Ectodermal cell (in vitro differentiated cells): ENCODE measurements around the gene PHOSPHO1.
A peak's percentile ranks its signal among the peaks of the same experiment; 100 is the strongest.

Experiments used
- H3K27ac ChIP-seq: 2 replicates; pipeline ENCODE4 v1.7.0; 2013; ENCODE audit warnings: mild to moderate bottlenecking, low read depth, low read length; ENCODE audit not compliant: insufficient read depth, poor library complexity, severe bottlenecking
- H3K27me3 ChIP-seq: 2 replicates; pipeline ENCODE4 v1.7.0; 2013; ENCODE audit warnings: mild to moderate bottlenecking, low read length; ENCODE audit not compliant: insufficient read depth, control insufficient read depth, poor library complexity, severe bottlenecking
- H3K36me3 ChIP-seq: one replicate; pipeline ENCODE4 v1.7.0; 2013; ENCODE audit warnings: low read length; ENCODE audit not compliant: control insufficient read depth, insufficient read depth
- H3K4me1 ChIP-seq: one replicate; pipeline ENCODE4 v1.7.0; 2013; ENCODE audit warnings: low read length; ENCODE audit not compliant: control insufficient read depth, insufficient read depth
- H3K4me3 ChIP-seq: 2 replicates; pipeline ENCODE4 v1.7.0; 2013; ENCODE audit warnings: low read depth, low read length, control low read depth; ENCODE audit not compliant: insufficient read depth
- H3K9me3 ChIP-seq: 2 replicates; pipeline ENCODE4 v1.7.0; 2013; ENCODE audit warnings: mild to moderate bottlenecking, low read length, moderate library complexity; ENCODE audit not compliant: control insufficient read depth
- WGBS, 2 experiments: methylation state at CpG; one replicate each; pipeline ENCODE4 v1.1.7; 2013; ENCODE audit warnings: missing lambda C conversion rate in 2 of 2; 5-methylcytosine and 5-hydroxymethylcytosine counted together

Gene PHOSPHO1

DNA sequence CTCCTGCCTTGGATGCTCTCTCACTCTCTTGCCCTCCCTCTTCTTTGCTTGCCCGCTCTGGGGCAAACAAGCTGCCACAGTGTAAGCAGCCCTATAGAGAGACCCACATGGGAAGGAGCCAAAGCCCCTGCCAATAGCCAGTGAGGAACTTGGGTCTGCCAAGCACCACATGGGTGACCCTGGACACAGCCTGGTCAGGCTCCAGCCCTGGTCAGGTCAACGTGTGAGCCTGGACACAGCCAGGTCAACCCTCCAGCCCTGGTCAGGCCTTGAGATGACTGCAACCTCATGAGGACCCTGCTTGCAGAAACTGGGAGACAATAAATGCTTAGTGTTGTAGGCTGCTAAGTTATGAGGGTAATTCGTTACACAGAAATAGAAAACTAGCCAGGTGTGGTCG lies 14.3 kb upstream of the PHOSPHO1 start:
- no peaks in the 10 kb centered on the region for H3K36me3 ChIP-seq
- WGBS, 2 experiments = 89 to 96% methylated on average over 4 of the region's 4 CpGs
- no peaks in the 10 kb centered on the region for H3K9me3 ChIP-seq
- no peaks in the 10 kb centered on the region for H3K4me1 ChIP-seq
- no peak overlapping the region for H3K27ac ChIP-seq
- no peak overlapping the region for H3K4me3 ChIP-seq
- H3K27me3 ChIP-seq = no peaks in the 10 kb centered on the region

DNA sequence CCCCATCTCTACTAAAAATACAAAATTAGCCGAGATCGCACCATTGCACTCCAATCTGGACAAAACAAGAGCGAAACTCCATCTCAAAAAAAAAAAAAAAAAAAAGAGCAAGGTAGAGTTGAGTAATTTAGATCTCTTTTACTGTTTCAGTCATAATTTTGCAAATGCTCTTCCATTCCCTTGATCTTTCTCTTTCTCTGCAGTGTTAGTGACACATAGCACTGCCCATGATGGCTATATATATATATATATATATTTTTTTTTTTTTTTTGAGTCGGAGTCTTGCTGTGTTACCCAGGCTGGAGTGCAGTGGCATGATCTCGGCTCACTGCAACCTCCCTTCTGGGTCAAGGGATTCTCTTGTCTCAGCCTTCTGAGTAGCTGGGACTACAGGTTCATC lies 12.2 kb upstream of the PHOSPHO1 start:
- 90 to 98% methylated on average over 3 to 5 of the region's 5 CpGs for WGBS, 2 experiments
- H3K4me1 ChIP-seq = no peaks in the 10 kb centered on the region
- no peak overlapping the region for H3K27ac ChIP-seq
- no peaks in the 10 kb centered on the region for H3K36me3 ChIP-seq
- no peak overlapping the region for H3K4me3 ChIP-seq
- H3K27me3 ChIP-seq = no peaks in the 10 kb centered on the region
- H3K9me3 ChIP-seq = no peaks in the 10 kb centered on the region

DNA sequence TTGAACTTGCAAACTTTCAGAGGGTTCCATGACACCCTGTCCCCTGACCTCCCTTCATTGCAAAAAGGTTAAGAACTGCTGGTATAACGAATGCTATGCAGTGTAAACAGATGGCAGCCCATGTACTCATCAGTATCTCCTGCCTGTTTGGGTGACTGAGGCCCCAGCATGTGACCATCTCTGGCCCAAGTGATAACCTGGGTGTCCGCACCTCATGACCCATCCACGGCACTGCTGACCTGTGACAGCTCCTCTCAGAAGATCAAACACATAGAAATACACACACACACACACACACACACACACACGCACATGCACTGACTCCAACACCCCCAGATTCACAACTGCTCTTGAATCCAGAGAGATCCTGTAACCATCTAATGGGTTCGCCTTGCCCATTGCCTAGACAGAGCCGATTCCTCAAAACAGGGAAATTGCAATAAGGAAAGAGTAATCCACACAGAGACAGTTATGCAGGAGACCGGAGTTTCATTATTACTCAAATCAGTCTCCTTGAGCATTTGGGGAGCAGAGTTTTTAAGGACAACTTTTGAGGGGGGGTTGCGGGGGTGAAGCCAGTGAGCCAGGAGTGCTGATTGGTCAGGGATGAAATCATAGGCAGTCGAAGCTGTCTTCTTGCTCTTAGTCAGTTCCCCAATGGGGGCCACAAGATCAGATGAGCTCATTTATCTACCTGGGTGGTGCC lies 11.3 kb upstream of the PHOSPHO1 start:
- WGBS, 2 experiments = 90 to 91% methylated on average over 9 of the region's 9 CpGs
- Histone ChIP-seq H3K27me3 (no peaks in the 10 kb centered on the region), H3K4me3 (no peak overlapping the region), H3K27ac (no peak overlapping the region), H3K4me1 (no peaks in the 10 kb centered on the region), H3K9me3 (no peaks in the 10 kb centered on the region), H3K36me3 (no peaks in the 10 kb centered on the region)

DNA sequence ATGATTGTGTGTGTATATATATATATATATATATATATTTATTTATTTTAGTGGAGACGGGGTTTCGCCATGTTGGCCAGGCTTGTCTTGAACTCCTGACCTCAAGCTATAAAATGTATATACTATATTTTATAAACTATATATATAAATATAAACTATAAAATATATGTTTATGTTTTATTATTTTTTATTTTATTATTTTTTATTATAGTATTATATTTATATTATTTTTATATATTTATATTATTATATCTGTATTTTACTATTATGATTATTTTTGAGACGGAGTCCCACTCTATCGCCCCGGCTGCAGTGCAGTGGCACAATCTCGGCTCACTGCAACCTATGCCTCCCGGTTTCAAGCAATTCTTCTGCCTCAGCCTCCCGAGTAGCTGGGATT lies 10.5 kb upstream of the PHOSPHO1 start:
- 96% methylated on average over 6 of the region's 8 CpGs for WGBS, 2 experiments
- no peaks in the 10 kb centered on the region for H3K4me1 ChIP-seq
- no peaks in the 10 kb centered on the region for H3K27me3 ChIP-seq
- H3K4me3 ChIP-seq = no peak overlapping the region
- H3K36me3 ChIP-seq = no peaks in the 10 kb centered on the region
- no peaks in the 10 kb centered on the region for H3K9me3 ChIP-seq
- H3K27ac ChIP-seq = no peak overlapping the region

DNA sequence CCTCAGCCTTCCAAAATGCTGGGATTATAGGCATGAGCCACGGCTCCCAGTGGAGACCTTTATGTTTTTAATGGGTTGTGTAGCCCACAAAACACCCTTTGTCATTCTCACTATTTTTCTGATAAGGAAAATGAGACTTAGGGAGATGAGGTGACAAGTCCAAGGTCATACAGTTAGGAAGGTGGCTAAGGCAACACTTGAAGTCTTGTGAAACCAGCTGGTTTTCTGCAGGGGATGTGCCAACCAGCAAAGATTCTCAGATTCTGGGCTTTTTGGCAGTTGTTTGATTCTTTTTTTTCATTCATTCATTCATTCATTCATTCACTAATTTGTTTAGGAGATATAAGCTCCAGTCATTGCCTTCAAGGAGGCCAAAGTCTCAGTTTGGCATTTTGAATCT lies 10.0 kb upstream of the PHOSPHO1 start:
- Histone ChIP-seq H3K36me3 (no peaks in the 10 kb centered on the region), H3K27me3 (no peaks in the 10 kb centered on the region), H3K4me3 (no peak overlapping the region), H3K4me1 (no peaks in the 10 kb centered on the region), H3K9me3 (no peaks in the 10 kb centered on the region), H3K27ac (no peak overlapping the region)
- 86 to 90% methylated on average over 1 of the region's 1 CpG for WGBS, 2 experiments

DNA sequence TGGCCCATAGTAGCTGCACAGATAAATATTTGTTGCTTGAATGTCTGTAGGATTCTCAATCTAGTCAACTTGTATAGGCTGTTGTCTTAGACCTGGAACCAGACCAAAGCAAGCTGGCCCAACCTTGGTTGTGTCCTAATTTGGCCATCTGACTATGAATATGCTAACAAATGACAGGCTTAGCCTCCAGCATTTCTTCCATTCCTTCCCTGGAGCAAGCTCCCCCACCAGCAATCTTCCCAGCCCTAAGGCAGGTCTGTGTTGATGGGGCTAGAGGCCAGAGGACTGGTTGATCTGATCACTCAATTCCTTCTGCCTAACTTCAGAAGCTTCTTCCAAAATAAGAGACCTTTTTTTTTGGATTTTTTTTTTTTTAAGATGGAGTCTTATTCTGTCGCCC lies 9.4 kb upstream of the PHOSPHO1 start:
- WGBS, 2 experiments = 92 to 100% methylated on average over 1 of the region's 1 CpG
- Histone ChIP-seq H3K9me3 (no peaks in the 10 kb centered on the region), H3K4me1 (no peaks in the 10 kb centered on the region)

DNA sequence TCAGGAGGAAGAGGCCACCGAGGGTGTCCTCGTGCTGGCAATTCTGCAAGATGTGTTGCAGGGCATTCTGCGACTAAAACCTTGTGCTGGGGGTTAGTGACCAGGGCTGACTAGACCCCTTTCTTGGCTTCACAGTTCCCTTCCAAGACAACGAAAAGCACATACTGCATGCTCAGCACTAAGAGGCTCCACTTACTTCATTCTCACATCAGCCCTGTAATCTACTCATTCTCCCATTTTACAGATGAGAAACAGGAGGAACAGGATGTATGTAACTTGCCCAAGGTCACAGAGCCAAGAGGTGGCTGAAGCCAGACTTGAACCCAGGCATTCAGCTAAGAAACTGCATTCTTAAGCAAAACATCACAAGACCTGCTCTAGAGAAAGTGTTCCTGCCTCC lies 5.3 kb upstream of the PHOSPHO1 start:
- Histone ChIP-seq H3K36me3 (no peaks in the 10 kb centered on the region), H3K27ac (no peak overlapping the region), H3K9me3 (no peaks in the 10 kb centered on the region), H3K27me3 (peaks cover 16% of the 10 kb centered on the region), H3K4me1 (no peaks in the 10 kb centered on the region), H3K4me3 (no peak overlapping the region)
- WGBS, 2 experiments = 86 to 87% methylated on average over 4 of the region's 4 CpGs

More for the DNA sequence above, 9.4 kb upstream of the PHOSPHO1 start:
- Histone ChIP-seq H3K27me3 (no peaks in the 10 kb centered on the region), H3K4me3 (no peak overlapping the region), H3K36me3 (no peaks in the 10 kb centered on the region), H3K27ac (no peak overlapping the region)

DNA sequence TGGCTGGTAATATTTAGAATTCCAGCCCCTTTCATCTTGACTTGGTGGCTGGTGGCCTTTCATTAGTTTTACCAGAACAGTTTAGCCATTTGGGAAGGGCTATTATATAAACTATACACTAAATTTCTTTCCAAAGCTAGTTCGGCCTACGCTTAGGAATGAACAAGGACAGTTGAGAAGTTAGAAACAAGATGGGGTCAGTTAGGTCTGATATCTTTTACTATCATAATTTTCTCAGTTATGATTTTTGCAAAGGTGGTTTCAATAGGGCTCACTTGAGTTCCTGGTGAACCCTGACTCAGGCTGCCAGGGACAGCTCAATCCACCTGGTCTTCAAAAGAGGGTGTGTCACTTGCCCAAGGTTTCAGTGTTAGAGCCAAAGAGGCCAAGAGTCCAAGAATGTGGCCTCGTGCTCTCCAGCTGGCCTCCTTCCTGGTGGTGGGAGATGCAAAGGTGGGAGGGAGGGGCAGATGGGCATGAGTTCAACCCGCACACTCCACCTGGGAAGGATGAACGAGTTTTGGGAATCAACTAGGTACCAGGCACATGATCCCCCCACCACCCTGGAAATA lies 4.0 kb upstream of the PHOSPHO1 start:
- 97% methylated on average over 3 to 5 of the region's 5 CpGs for WGBS, 2 experiments
- peaks cover 4% of the 10 kb centered on the region for H3K4me1 ChIP-seq
- H3K27me3 ChIP-seq = peaks cover 29% of the 10 kb centered on the region
- no peak overlapping the region for H3K27ac ChIP-seq
- H3K9me3 ChIP-seq = no peaks in the 10 kb centered on the region
- no peak overlapping the region for H3K4me3 ChIP-seq
- no peaks in the 10 kb centered on the region for H3K36me3 ChIP-seq

DNA sequence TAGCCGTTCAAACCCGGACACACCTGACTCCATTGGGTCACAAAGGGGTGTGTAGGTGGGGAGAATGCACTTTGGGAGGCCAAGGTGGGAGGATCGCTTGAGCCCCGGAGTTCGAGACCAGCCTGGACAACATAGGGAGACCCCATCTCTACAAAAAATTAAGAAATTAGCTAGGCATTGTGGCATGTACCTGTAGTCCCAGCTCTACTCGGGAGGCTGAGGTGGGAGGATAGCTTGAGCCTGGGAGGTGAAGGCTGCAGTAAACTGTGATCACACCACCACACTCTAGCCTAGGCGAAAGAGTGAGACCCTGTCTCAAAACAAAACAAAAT lies 942 bp upstream of the PHOSPHO1 start:
- H3K4me3 ChIP-seq = no peak overlapping the region
- no peak overlapping the region for H3K27ac ChIP-seq
- peaks cover 60% of the 10 kb centered on the region for H3K27me3 ChIP-seq
- no peaks in the 10 kb centered on the region for H3K36me3 ChIP-seq
- peaks cover 4% of the 10 kb centered on the region for H3K4me1 ChIP-seq
- no peaks in the 10 kb centered on the region for H3K9me3 ChIP-seq
- WGBS, 2 experiments = 65 to 73% methylated on average over 7 of the region's 7 CpGs

DNA sequence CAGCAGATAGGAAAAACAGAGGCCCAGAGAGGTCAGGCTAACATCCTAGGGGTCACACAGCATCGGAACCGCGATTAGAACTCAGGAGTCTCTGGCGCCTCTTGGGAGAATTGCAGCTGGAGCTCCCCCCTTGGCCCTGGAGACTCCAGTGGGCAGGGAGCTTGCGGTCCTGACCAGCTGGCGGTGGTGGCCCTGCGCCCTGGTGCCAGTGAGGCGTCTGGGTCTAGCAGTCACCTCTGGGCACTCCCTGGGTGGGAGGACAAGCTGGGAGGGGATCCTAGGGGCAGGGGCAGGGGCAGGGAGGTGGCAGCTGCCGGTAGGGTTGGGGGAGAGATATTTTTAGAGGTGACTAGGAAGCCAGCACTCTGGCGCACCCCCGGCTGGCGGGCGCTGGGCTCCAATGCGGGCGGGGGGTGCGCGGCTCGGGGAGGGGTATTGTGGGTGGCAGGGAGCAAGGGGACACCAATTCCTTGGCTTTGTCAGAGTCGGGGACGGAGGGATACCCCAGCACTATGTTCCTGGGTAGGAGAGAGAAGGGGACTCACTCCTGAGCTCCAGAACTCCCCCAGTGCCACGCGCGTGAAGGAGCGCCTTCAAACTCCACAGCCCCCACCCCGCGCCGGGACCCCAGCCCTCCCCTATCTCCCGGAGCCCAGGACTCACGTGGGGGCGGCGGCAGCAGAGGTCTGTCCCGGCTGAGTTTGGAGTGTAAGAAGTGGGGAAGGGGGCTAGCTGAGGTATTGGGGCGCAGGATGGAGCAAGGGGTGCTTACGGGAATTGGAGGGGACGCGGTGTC lies 584 bp downstream of the PHOSPHO1 start:
- Histone ChIP-seq H3K27ac (no peak overlapping the region), H3K27me3 (peaks cover 75% of the 10 kb centered on the region)
- 11% methylated on average over 36 of the region's 36 CpGs for WGBS, 2 experiments

More for the DNA sequence above, 584 bp downstream of the PHOSPHO1 start:
- H3K36me3 ChIP-seq = no peaks in the 10 kb centered on the region
- H3K4me3 ChIP-seq = peak overlapping the region; percentile 38
- peaks cover 4% of the 10 kb centered on the region for H3K4me1 ChIP-seq
- no peaks in the 10 kb centered on the region for H3K9me3 ChIP-seq
